ENCODE data around the gene RHOT2.

RHOT2 gene

DNA sequence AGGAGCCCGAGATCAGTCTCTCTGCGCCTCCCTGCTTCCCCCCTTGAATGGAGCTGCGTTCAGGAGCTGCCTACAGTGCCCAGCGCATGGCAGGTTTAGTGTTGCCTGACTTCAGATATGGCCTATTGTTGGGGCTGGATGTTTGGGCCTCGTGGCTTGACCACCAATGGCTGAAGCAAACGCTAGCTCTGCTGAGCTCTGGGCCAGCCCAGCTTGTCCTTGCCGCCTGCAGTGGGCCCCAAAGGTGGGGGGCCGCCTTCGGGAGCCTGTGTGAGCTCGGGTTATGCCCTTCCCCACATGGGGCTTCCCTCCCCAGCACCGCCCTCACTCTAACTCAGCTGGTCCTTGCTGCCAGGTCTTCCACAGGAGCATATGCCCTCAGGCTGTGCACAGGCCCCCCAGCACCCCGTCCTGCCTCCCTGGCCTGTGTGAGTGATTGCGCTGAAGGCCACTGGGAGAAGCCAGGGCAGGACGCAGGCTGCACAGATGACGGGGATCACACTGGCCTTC lies 29.8 kb upstream of the RHOT2 start:
- Histone ChIP-seq H3K4me3 (IDR thresholded peaks at IDR 0.05; ENCODE audit: insufficient read depth, low read depth, low read length) (no peak overlapping the region), H4K20me1 (ENCODE audit: insufficient read depth) (no peaks in the 10 kb centered on the region), H3K4me1 (ENCODE audit: low read depth, poor library complexity, severe bottlenecking) (peaks cover 14% of the 10 kb centered on the region), H3K9ac (no peak overlapping the region), H2AFZ (ENCODE audit: low read depth) (no peak overlapping the region), H3K36me3 (ENCODE audit: insufficient read depth) (no peaks in the 10 kb centered on the region; the same call in 1 of the 2 replicates), H3K27ac (no peak overlapping the region), H3K27me3 (ENCODE audit: insufficient read depth, low read depth) (no peaks in the 10 kb centered on the region), H3K79me2 (ENCODE audit: insufficient read depth, low read depth) (peaks cover 21% of the 10 kb centered on the region), H3K4me2 (no peak overlapping the region)
- TF ChIP-seq, protein P1, sequence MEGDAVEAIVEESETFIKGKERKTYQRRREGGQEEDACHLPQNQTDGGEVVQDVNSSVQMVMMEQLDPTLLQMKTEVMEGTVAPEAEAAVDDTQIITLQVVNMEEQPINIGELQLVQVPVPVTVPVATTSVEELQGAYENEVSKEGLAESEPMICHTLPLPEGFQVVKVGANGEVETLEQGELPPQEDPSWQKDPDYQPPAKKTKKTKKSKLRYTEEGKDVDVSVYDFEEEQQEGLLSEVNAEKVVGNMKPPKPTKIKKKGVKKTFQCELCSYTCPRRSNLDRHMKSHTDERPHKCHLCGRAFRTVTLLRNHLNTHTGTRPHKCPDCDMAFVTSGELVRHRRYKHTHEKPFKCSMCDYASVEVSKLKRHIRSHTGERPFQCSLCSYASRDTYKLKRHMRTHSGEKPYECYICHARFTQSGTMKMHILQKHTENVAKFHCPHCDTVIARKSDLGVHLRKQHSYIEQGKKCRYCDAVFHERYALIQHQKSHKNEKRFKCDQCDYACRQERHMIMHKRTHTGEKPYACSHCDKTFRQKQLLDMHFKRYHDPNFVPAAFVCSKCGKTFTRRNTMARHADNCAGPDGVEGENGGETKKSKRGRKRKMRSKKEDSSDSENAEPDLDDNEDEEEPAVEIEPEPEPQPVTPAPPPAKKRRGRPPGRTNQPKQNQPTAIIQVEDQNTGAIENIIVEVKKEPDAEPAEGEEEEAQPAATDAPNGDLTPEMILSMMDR (conservative IDR thresholded peaks at IDR 0.05; ENCODE audit: low read depth, low read length), result no peak

DNA sequence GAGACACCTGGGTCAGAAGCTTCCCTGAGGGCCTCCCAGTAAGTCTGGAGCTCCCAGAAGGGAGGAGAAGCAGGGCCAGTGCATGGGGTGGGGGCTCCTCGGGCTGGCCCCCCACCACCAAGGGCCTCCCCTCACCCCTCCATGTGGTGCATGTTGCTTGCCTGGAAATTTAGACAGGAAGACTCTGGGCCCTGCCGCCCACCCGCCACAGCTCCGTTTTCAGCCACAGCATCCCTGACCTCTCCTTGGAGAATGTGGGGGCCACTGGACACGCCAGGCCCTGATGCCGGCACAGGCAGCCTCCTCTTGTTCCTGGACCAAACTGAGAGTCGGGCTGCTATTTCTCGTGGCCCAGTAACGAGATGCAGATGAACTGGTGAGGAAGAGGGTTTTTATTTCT lies 29.1 kb upstream of the RHOT2 start:
- TF ChIP-seq, protein P1 (conservative IDR thresholded peaks at IDR 0.05; ENCODE audit: low read depth, low read length), result no peak
- no peak overlapping the region for H3K27ac ChIP-seq
- peaks cover 21% of the 10 kb centered on the region for H3K4me1 ChIP-seq (ENCODE audit: low read depth, poor library complexity, severe bottlenecking)
- no peak overlapping the region for H3K4me2 ChIP-seq
- peaks cover 23% of the 10 kb centered on the region for H3K79me2 ChIP-seq (ENCODE audit: insufficient read depth, low read depth)
- no peaks in the 10 kb centered on the region for H3K27me3 ChIP-seq (ENCODE audit: insufficient read depth, low read depth)
- no peak overlapping the region for H3K9ac ChIP-seq
- no peaks in the 10 kb centered on the region for H4K20me1 ChIP-seq (ENCODE audit: insufficient read depth)
- H2AFZ ChIP-seq (ENCODE audit: low read depth), result no peak overlapping the region
- no peak overlapping the region for H3K4me3 ChIP-seq (IDR thresholded peaks at IDR 0.05; ENCODE audit: insufficient read depth, low read depth, low read length)
- no peaks in the 10 kb centered on the region; the same call in 1 of the 2 replicates for H3K36me3 ChIP-seq (ENCODE audit: insufficient read depth)

DNA sequence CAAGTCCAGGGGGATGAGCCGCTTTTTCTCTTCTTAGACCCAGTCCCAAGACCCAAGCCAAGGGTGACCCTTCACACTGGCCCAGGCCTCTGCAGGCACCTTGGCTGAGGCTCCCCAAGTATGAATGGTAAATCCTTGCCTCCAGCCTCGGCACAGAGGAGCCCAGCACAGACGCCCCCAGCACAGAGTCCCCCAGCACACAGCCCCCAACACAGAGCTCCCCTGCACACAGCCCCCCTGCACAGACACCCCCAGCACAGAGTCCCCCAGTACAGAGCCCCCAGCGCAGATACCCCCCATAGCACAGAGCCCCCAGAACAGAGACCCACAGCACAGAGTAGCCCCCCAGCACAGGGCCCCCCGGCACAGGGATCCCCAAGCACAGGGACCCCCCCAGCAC lies 27.3 kb upstream of the RHOT2 start:
- Histone ChIP-seq H3K36me3 (ENCODE audit: insufficient read depth) (no peaks in the 10 kb centered on the region), H2AFZ (ENCODE audit: low read depth) (no peak overlapping the region), H3K27me3 (ENCODE audit: insufficient read depth, low read depth) (no peaks in the 10 kb centered on the region), H3K4me1 (ENCODE audit: low read depth, poor library complexity, severe bottlenecking) (peaks cover 18% of the 10 kb centered on the region), H3K27ac (no peak overlapping the region), H3K4me2 (peak overlapping the region; percentile 96; the same call in 1 of the 2 replicates), H3K9ac (peak overlapping the region; percentile 85; the same call in 1 of the 2 replicates), H3K79me2 (ENCODE audit: insufficient read depth, low read depth) (peaks cover 23% of the 10 kb centered on the region), H4K20me1 (ENCODE audit: insufficient read depth) (no peaks in the 10 kb centered on the region), H3K4me3 (IDR thresholded peaks at IDR 0.05; ENCODE audit: insufficient read depth, low read depth, low read length) (no peak overlapping the region)
- TF ChIP-seq, protein P1 (conservative IDR thresholded peaks at IDR 0.05; ENCODE audit: low read depth, low read length), result no peak

DNA sequence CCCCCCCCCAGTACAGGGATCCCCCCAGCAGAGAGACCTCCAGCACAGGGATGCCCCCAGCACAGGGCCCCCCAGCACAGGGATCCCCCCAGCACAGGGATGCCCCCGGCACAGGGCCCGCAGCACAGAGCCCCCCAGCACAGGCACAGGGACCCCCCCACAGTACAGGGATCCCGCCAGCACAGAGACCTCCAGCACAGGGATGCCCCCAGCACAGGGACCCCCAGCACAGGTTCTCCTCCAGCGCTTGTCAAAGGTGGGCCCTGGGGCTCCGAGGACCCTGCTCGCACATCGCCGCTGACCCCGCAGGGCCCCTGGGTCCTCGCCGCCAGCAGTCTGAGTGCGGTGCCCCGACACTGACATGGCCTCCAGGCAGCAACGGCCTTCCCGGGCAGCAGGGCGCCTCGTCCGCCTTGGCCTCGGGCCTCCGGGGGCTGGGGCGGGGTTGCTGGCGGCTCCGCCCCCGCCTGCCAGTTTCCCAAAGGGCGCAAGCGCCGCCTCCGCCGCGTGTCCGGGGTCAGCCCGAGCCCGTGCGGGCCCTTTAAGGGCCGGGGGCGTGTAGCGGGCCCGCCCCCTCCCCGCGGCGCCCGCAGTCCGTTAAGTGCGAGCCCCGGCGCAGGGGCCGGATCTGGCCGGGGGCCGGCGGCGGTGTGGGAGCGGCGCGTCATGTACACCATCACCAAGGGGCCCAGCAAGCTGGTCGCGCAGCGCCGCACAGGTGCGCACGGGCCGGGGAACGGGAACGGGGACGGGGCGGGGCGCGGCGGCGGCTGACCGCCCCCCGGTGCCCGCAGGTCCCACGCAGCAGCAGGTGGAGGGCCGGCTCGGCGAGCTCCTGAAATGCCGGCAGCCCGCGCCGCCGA lies 26.4 kb upstream of the RHOT2 start, which contains the start of gene MCRIP2:
Gene MCRIP2, plus strand, starts transcription at position 503 of the 863 bp plus-strand sequence. Its CDS starts 164 bp downstream, at position 667.
- peak within 1 kb of the TSS; percentile 77 for H3K27ac ChIP-seq
- H3K79me2 ChIP-seq (ENCODE audit: insufficient read depth, low read depth), result peaks cover 19% of the 10 kb centered on the region
- TF ChIP-seq, protein P1 (conservative IDR thresholded peaks at IDR 0.05; ENCODE audit: low read depth, low read length), result no peak

More for the DNA sequence above, 26.4 kb upstream of the RHOT2 start, which contains the start of gene MCRIP2:
- Histone ChIP-seq H3K4me3 (IDR thresholded peaks at IDR 0.05; ENCODE audit: insufficient read depth, low read depth, low read length) (peak within 1 kb of the TSS; percentile 39), H3K4me2 (peak within 1 kb of the TSS; percentile 96), H3K27me3 (ENCODE audit: insufficient read depth, low read depth) (no peaks in the 10 kb centered on the region), H3K4me1 (ENCODE audit: low read depth, poor library complexity, severe bottlenecking) (peaks cover 18% of the 10 kb centered on the region), H4K20me1 (ENCODE audit: insufficient read depth) (no peaks in the 10 kb centered on the region), H3K9ac (peak within 1 kb of the TSS; percentile 85), H2AFZ (ENCODE audit: low read depth) (peak within 1 kb of the TSS; percentile 85), H3K36me3 (ENCODE audit: insufficient read depth) (no peaks in the 10 kb centered on the region)

Measured in KMS-11 (cell line).